Measurements from ENCODE around the gene RREB1. TPM values are rescaled to one million over a fixed set of nuclear protein-coding genes. Genes with fewer than 3 reads are reported as not detected.

The RREB1 gene
- total RNA-seq, 2 donors from 2014 or later, result 16.0 to 16.4 TPM

GRCh38 chr6:7224731-7225130, 117.0 kb downstream of the RREB1 start:
- no peak for ATAC-seq (replicated peaks in 1 of 2)
- Mint-ChIP-seq H3K4me1 (ENCODE audit: low read depth) (peaks cover 2% of the 10 kb centered on the region), H3K4me3 (no peak overlapping the region), H3K27me3 (ENCODE audit: low read depth) (no peaks in the 10 kb centered on the region), H3K27ac (no peak overlapping the region), H3K36me3 (ENCODE audit: insufficient read depth in 2 of 2) (peaks cover 1 to 9% of the 10 kb centered on the region in 2 donors), H3K9me3 (no peaks in the 10 kb centered on the region)
- DNase-seq, result no peak

GRCh38 chr6:7228662-7229375, 121.1 kb downstream of the RREB1 start:
- H3K9me3 Mint-ChIP-seq, result no peaks in the 10 kb centered on the region
- H3K4me1 Mint-ChIP-seq (ENCODE audit: low read depth), result peaks cover 8% of the 10 kb centered on the region
- H3K27me3 Mint-ChIP-seq (ENCODE audit: low read depth), result no peaks in the 10 kb centered on the region
- no peak overlapping the region for H3K4me3 Mint-ChIP-seq
- peaks cover 1 to 8% of the 10 kb centered on the region in 2 donors for H3K36me3 Mint-ChIP-seq (ENCODE audit: insufficient read depth in 2 of 2)
- no peak for ATAC-seq (replicated peaks in 1 of 2)
- no peak for DNase-seq
- H3K27ac Mint-ChIP-seq, result no peak overlapping the region

- H3K9me3 Mint-ChIP-seq, result no peaks in the 10 kb centered on the region
- no peak overlapping the region for H3K4me3 Mint-ChIP-seq
- H3K36me3 Mint-ChIP-seq (ENCODE audit: insufficient read depth in 2 of 2), result peaks cover 1 to 8% of the 10 kb centered on the region in 2 donors
- DNase-seq (no peak), ATAC-seq (replicated peaks in 1 of 2) (no peak)
- H3K4me1 Mint-ChIP-seq (ENCODE audit: low read depth), result peaks cover 8% of the 10 kb centered on the region
- H3K27ac Mint-ChIP-seq, result no peak overlapping the region
- H3K27me3 Mint-ChIP-seq (ENCODE audit: low read depth), result no peaks in the 10 kb centered on the region
These were observed 121.9 kb downstream of the RREB1 start for GRCh38 chr6:7229376-7230326.

GRCh38 chr6:7230327-7230691, 122.5 kb downstream of the RREB1 start:
- ATAC-seq (replicated peaks in 1 of 2) (no peak), DNase-seq (no peak)
- H3K9me3 Mint-ChIP-seq, result no peaks in the 10 kb centered on the region
- no peak overlapping the region for H3K4me3 Mint-ChIP-seq
- peaks cover 8% of the 10 kb centered on the region for H3K4me1 Mint-ChIP-seq (ENCODE audit: low read depth)
- H3K27ac Mint-ChIP-seq, result no peak overlapping the region
- H3K27me3 Mint-ChIP-seq (ENCODE audit: low read depth), result no peaks in the 10 kb centered on the region
- H3K36me3 Mint-ChIP-seq (ENCODE audit: insufficient read depth in 2 of 2), result peaks cover 1 to 8% of the 10 kb centered on the region in 2 donors

DNA sequence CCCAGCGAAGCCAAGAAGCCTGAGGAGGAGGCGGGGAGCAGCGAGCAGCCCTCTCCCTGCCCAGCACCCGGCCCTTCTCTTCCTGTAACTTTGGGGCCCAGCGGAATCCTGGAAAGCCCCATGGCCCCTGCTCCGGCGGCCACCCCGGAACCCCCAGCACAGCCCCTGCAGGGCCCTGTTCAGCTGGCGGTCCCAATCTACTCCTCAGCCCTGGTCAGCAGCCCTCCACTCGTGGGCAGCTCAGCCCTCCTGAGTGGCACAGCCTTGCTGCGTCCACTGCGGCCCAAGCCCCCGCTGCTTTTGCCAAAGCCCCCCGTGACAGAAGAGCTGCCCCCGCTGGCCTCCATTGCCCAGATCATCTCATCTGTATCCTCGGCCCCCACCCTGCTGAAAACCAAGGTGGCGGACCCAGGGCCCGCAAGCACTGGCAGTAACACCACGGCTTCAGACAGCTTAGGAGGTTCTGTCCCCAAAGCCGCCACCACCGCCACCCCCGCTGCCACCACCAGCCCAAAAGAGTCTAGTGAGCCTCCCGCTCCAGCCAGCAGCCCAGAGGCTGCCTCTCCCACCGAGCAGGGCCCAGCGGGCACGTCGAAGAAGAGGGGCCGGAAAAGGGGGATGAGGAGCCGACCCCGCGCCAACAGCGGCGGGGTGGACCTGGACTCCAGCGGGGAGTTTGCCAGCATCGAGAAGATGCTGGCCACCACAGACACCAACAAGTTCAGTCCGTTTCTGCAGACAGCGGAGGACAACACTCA, 123.4 kb downstream of the RREB1 start:
- no peak overlapping the region for H3K27ac Mint-ChIP-seq

GRCh38 chr6:7232351-7232750, 124.6 kb downstream of the RREB1 start:
- no peak overlapping the region for H3K4me3 Mint-ChIP-seq
- H3K27ac Mint-ChIP-seq, result no peak overlapping the region
- DNase-seq (no peak), ATAC-seq (replicated peaks in 1 of 2) (no peak)
- peaks cover 16% of the 10 kb centered on the region for H3K4me1 Mint-ChIP-seq (ENCODE audit: low read depth)
- H3K27me3 Mint-ChIP-seq (ENCODE audit: low read depth), result no peaks in the 10 kb centered on the region
- peaks cover 1 to 7% of the 10 kb centered on the region in 2 donors for H3K36me3 Mint-ChIP-seq (ENCODE audit: insufficient read depth in 2 of 2)
- no peaks in the 10 kb centered on the region for H3K9me3 Mint-ChIP-seq

More for the DNA sequence above, 123.4 kb downstream of the RREB1 start:
- Mint-ChIP-seq H3K9me3 (no peaks in the 10 kb centered on the region), H3K4me3 (no peak overlapping the region), H3K36me3 (ENCODE audit: insufficient read depth in 2 of 2) (peaks cover 1 to 11% of the 10 kb centered on the region in 2 donors), H3K27me3 (ENCODE audit: low read depth) (no peaks in the 10 kb centered on the region), H3K4me1 (ENCODE audit: low read depth) (peaks cover 11% of the 10 kb centered on the region)
- no peak for ATAC-seq (replicated peaks in 1 of 2)
- DNase-seq, result no peak

- Mint-ChIP-seq H3K27me3 (ENCODE audit: low read depth) (no peaks in the 10 kb centered on the region), H3K36me3 (ENCODE audit: insufficient read depth in 2 of 2) (peaks cover 0 to 5% of the 10 kb centered on the region in 2 donors), H3K4me3 (no peak overlapping the region), H3K27ac (no peak overlapping the region), H3K4me1 (ENCODE audit: low read depth) (peaks cover 26% of the 10 kb centered on the region), H3K9me3 (no peaks in the 10 kb centered on the region)
- ATAC-seq (replicated peaks in 1 of 2), result no peak
- no peak for DNase-seq
These were observed 126.8 kb downstream of the RREB1 start for GRCh38 chr6:7234547-7234946.

- no peaks in the 10 kb centered on the region for H3K27me3 Mint-ChIP-seq (ENCODE audit: low read depth)
- no peak overlapping the region for H3K4me3 Mint-ChIP-seq
- ATAC-seq (replicated peaks in 1 of 2) (no peak), DNase-seq (no peak)
- H3K4me1 Mint-ChIP-seq (ENCODE audit: low read depth), result peaks cover 26% of the 10 kb centered on the region
- no peaks in the 10 kb centered on the region for H3K9me3 Mint-ChIP-seq
- peak overlapping the region; percentile 67 for H3K27ac Mint-ChIP-seq
- H3K36me3 Mint-ChIP-seq (ENCODE audit: insufficient read depth in 2 of 2), result peaks cover 0 to 5% of the 10 kb centered on the region in 2 donors
These were observed 128.0 kb downstream of the RREB1 start for GRCh38 chr6:7235712-7236305.

DNA sequence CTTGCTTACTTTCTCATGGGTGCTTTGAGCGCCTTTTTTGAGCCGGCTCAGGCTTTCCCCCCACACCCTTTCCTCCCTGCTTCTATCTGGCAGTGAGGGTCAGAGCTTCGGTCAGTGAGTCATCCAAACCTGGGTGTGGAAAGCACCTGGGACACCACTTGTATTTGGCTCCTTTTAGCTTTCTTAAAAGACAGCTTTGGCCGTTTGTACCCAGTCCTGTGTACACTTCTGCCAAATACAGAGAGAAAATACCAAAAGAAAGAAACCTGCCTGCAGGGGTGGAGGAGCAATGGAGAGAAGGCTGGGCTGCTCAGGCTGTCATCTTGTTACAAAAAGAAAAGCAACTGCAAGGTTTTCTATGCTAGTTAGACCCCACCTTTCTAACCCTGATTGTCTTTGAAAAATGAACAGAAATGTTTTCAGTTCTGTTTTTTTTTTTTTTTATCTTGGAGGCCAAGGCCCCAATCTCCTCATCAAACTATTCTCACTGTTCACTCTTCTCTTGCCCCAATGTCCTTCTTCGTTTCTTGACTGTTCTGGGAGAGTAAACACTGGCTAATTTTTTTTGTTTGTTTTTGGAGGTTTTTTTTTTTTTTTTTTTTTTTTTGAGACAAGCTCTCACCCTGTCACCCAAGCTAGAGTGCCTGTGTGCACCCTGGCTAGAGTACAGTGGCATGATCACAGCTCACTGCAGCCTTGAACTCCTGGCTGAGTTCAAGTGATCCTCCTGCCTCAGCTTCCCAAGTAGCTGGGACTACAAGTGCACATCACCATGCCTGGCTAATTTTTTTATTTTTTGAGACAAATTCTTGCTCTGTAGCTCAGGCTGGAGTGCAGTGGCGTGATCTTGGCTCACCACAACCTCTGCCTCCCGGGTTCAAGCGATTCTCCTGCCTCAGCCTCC, 128.8 kb downstream of the RREB1 start:
- ATAC-seq (replicated peaks in 1 of 2), result peak in 1 of 2 donors; percentile 41
- Mint-ChIP-seq H3K4me3 (no peak overlapping the region), H3K27ac (peak overlapping the region; percentile 67), H3K36me3 (ENCODE audit: insufficient read depth in 2 of 2) (peaks cover 0 to 5% of the 10 kb centered on the region in 2 donors), H3K4me1 (ENCODE audit: low read depth) (peaks cover 27% of the 10 kb centered on the region), H3K27me3 (ENCODE audit: low read depth) (no peaks in the 10 kb centered on the region), H3K9me3 (no peaks in the 10 kb centered on the region)
- no peak for DNase-seq

- H3K27me3 Mint-ChIP-seq (ENCODE audit: low read depth), result no peaks in the 10 kb centered on the region
- H3K9me3 Mint-ChIP-seq, result no peaks in the 10 kb centered on the region
- H3K27ac Mint-ChIP-seq, result no peak overlapping the region
- DNase-seq (no peak), ATAC-seq (replicated peaks in 1 of 2) (no peak)
- H3K4me1 Mint-ChIP-seq (ENCODE audit: low read depth), result peaks cover 29% of the 10 kb centered on the region
- H3K4me3 Mint-ChIP-seq, result no peak overlapping the region
- peaks cover 0 to 4% of the 10 kb centered on the region in 2 donors for H3K36me3 Mint-ChIP-seq (ENCODE audit: insufficient read depth in 2 of 2)
These were observed 130.0 kb downstream of the RREB1 start for GRCh38 chr6:7237653-7238188.

GRCh38 chr6:7238526-7238899, 130.8 kb downstream of the RREB1 start:
- DNase-seq, result no peak
- H3K27ac Mint-ChIP-seq, result no peak overlapping the region
- no peak for ATAC-seq (replicated peaks in 1 of 2)

More at GRCh38 chr6:7238526-7238899, 130.8 kb downstream of the RREB1 start:
- peaks cover 0 to 4% of the 10 kb centered on the region in 2 donors for H3K36me3 Mint-ChIP-seq (ENCODE audit: insufficient read depth in 2 of 2)
- H3K4me1 Mint-ChIP-seq (ENCODE audit: low read depth), result peaks cover 34% of the 10 kb centered on the region
- no peaks in the 10 kb centered on the region for H3K9me3 Mint-ChIP-seq
- H3K4me3 Mint-ChIP-seq, result no peak overlapping the region
- no peaks in the 10 kb centered on the region for H3K27me3 Mint-ChIP-seq (ENCODE audit: low read depth)

All from activated T-cell treated with anti-CD3 and anti-CD28 coated beads, Interleukin-2, amount 50 U/mL, for 72 hours (primary cell).